ENCODE measurements around the gene POLRMT. TPM values are rescaled to one million over a fixed set of nuclear protein-coding genes. Genes with fewer than 3 reads are reported as not detected.
A peak's percentile ranks its signal among the peaks of the same experiment; 100 is the strongest.

Gene POLRMT
- total RNA-seq, 1 donor from 2014 or later = 58.2 TPM

DNA sequence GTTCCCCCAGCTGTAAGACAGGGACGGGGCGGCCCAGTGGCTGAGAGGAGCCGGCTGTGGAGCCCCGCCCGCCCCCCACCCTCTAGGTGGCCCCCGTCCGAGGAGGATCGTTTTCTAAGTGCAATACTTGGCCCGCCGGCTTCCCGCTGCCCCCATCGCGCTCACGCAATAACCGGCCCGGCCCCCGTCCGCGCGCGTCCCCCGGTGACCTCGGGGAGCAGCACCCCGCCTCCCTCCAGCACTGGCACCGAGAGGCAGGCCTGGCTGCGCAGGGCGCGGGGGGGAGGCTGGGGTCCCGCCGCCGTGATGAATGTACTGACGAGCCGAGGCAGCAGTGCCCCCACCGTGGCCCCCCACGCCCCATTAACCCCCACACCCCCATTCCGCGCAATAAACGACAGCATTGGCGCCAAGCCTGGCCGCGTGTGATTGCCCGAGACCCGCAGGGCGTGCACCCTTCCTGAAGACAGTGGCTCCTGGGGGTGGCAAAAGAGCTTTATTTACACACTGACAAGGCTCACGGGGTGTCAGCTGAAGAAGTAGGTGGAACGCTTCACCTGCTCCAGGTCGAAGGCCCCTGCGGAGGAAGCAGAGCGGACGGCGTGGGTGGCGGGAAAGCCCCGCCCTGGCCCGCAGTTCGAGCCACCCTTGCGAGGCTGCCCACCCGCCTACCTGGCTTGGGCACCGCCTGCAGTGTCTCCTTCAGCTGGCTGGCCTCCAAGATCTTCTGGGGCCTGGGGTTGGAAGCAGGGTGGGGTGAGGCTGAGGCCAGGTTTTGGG lies 16.4 kb downstream of the POLRMT start:
- no peak overlapping the region for H3K4me3 Mint-ChIP-seq
- ChIA-PET CTCF (no interaction called here), POLR2A (no interaction called here)
- TF ChIP-seq, protein P1, sequence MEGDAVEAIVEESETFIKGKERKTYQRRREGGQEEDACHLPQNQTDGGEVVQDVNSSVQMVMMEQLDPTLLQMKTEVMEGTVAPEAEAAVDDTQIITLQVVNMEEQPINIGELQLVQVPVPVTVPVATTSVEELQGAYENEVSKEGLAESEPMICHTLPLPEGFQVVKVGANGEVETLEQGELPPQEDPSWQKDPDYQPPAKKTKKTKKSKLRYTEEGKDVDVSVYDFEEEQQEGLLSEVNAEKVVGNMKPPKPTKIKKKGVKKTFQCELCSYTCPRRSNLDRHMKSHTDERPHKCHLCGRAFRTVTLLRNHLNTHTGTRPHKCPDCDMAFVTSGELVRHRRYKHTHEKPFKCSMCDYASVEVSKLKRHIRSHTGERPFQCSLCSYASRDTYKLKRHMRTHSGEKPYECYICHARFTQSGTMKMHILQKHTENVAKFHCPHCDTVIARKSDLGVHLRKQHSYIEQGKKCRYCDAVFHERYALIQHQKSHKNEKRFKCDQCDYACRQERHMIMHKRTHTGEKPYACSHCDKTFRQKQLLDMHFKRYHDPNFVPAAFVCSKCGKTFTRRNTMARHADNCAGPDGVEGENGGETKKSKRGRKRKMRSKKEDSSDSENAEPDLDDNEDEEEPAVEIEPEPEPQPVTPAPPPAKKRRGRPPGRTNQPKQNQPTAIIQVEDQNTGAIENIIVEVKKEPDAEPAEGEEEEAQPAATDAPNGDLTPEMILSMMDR (IDR thresholded peaks at IDR 0.05) = no peak
- peaks cover 3% of the 10 kb centered on the region for H3K27me3 Mint-ChIP-seq
- H3K4me1 Mint-ChIP-seq = peaks cover 6% of the 10 kb centered on the region
- H3K9me3 Mint-ChIP-seq = no peaks in the 10 kb centered on the region
- no peak overlapping the region for H3K27ac Mint-ChIP-seq
- peaks cover 29% of the 10 kb centered on the region for H3K36me3 Mint-ChIP-seq (ENCODE audit: low read depth)
- intact Hi-C loops (cut with micrococcal nuclease) = loop anchor here (10.0 kb wide), 1 partner anchor 48 kb away; the partner anchor contains the start of gene RNF126
- DNase-seq = no peak
- peak; percentile 53 for ATAC-seq (ENCODE audit: low read depth)

DNA sequence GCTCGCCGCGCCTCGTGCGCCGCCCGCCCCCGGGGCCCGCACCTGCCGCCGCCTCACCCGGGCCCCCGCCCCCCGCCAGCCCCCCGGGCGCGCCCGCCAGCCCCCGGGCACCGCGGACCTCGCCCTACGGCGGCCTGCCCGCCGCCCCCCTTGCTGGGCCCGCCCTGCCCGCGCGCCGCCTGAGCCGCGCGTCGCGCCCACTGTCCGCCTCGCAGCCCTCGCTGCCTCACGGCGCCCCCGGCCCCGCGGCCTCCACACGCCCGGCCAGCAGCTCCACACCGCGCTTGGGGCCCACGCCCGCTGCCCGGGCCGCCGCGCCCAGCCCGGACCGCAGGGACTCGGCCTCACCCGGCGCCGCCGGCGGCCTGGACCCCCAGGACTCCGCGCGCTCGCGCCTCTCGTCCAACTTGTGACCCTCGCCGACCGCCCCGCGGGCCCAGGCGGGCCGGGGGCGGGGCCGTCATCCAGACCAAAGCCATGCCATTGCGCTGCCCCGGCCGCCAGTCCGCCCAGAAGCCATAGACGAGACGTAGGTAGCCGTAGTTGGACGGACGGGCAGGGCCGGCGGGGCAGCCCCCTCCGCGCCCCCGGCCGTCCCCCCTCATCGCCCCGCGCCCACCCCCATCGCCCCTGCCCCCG lies 17.2 kb downstream of the POLRMT start:
- ChIA-PET POLR2A (no interaction called here), CTCF (no interaction called here)
- Mint-ChIP-seq H3K4me1 (peaks cover 10% of the 10 kb centered on the region), H3K4me3 (no peak overlapping the region), H3K27ac (no peak overlapping the region), H3K9me3 (no peaks in the 10 kb centered on the region), H3K27me3 (peaks cover 3% of the 10 kb centered on the region), H3K36me3 (ENCODE audit: low read depth) (peaks cover 23% of the 10 kb centered on the region)
- ATAC-seq (ENCODE audit: low read depth) (no peak), DNase-seq (no peak)
- TF ChIP-seq, protein P1 (IDR thresholded peaks at IDR 0.05) = no peak
- intact Hi-C loops (cut with micrococcal nuclease) = loop anchor here (10.0 kb wide), 1 partner anchor 49 kb away; the partner anchor contains the start of gene RNF126

DNA sequence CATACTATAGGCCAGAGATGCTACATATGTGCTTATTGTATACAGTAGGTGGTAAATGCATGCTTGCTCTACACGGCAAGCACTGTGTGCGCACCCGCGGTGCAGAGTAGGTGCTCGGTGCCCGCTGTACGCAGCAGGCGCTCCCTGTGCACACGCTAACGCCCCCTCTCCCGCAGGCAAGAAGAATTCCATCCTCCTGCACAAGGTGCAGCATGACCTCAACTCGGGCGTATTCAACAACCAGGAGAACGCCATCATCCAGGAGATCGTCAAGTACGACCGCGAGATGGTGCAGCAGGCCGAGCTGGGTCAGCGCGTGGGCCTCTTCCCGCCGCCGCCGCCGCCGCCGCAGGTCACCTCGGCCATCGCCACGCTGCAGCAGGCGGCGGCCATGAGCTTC lies 17.7 kb downstream of the POLRMT start:
- Mint-ChIP-seq H3K36me3 (ENCODE audit: low read depth) (peaks cover 23% of the 10 kb centered on the region), H3K4me3 (peak overlapping the region; percentile 39)
- intact Hi-C loops (cut with micrococcal nuclease) = loop anchor here (10.0 kb wide), 1 partner anchor 49 kb away; the partner anchor contains the start of gene RNF126

GRCh38 chr19:613732-614567 lies 19.4 kb downstream of the POLRMT start:
- ChIA-PET POLR2A (no interaction called here), CTCF (no interaction called here)
- Mint-ChIP-seq H3K4me1 (peaks cover 17% of the 10 kb centered on the region), H3K9me3 (no peaks in the 10 kb centered on the region), H3K4me3 (no peak overlapping the region), H3K36me3 (ENCODE audit: low read depth) (peaks cover 11% of the 10 kb centered on the region), H3K27me3 (peaks cover 3% of the 10 kb centered on the region), H3K27ac (no peak overlapping the region)
- intact Hi-C loops (cut with micrococcal nuclease) = loop anchor here (10.0 kb wide), 1 partner anchor 51 kb away; the partner anchor contains the start of gene RNF126
- ATAC-seq (ENCODE audit: low read depth) = no peak
- TF ChIP-seq, protein P1 (IDR thresholded peaks at IDR 0.05) = no peak
- no peak for DNase-seq

More for the DNA sequence above, 17.7 kb downstream of the POLRMT start:
- no peak for DNase-seq
- ChIA-PET CTCF (no interaction called here), POLR2A (no interaction called here)
- Mint-ChIP-seq H3K27ac (no peak overlapping the region), H3K27me3 (peaks cover 3% of the 10 kb centered on the region), H3K4me1 (peaks cover 15% of the 10 kb centered on the region), H3K9me3 (no peaks in the 10 kb centered on the region)
- no peak for ATAC-seq (ENCODE audit: low read depth)
- TF ChIP-seq, protein P1 (IDR thresholded peaks at IDR 0.05) = no peak
